ENCODE data around the gene MCOLN1.

Gene MCOLN1

DNA sequence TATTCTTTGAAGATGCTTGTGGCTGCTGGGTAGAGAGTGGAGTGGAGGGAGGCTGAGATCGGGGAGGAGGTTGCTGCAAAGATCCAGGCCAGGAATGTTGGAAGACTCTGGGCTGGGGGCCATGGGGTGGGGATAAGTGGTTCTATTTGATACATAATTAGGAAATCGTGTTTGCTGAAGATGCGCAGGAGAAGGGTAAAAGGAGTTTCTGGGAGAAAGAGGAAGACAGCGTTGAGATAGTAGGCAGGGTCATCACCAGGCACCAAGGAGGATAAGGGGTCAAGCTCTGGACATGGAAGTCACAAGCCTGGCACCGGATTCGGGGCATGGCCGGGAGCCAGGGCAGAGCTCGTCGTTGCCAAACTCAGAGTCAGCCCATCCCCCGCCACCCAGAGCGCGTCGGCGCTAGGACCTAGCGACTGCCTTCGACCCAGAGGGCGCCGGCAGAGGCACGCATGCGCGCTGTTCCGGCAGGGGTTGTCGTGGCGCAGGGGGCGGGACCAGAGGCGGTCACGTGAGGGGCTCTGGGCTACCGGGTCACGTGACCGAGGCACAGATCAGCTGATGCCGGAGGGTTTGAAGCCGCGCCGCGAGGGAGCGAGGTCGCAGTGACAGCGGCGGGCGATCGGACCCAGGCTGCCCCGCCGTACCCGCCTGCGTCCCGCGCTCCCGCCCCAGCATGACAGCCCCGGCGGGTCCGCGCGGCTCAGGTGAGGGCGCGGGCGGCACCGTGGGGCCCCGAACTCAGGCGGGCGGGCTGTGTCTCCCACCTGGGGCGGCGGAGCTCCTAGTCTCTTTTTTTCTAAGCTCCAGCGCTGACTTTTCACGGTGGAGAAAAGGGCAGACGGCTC, at the start of gene MCOLN1:
Gene MCOLN1 (plus strand): TSS at position 553 of the 851 bp plus-strand sequence. CDS start 127 bp downstream, at position 680.
- DNase-seq: peak; percentile 100

DNA sequence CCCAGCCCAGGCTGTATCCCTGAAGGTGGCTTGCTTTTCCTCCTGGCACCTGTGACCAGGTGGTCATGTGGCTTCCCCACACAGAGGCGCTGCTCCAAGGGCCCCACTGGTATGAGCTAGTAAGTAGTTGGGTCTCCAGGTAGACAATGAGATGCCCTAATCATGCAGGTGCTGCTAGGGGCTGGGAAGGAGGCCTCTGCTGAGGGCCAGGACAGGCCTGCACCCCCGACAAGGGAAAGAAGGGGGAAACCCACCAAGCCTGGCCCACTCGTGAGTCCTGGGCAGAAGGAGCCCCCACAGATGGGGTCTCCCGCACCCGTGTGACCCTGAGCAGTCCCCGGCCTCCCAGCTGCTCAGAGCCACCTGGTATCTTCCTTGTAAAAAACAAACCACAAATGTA, 46.8 kb upstream of the MCOLN1 start:
- DNase-seq: no peak

DNA sequence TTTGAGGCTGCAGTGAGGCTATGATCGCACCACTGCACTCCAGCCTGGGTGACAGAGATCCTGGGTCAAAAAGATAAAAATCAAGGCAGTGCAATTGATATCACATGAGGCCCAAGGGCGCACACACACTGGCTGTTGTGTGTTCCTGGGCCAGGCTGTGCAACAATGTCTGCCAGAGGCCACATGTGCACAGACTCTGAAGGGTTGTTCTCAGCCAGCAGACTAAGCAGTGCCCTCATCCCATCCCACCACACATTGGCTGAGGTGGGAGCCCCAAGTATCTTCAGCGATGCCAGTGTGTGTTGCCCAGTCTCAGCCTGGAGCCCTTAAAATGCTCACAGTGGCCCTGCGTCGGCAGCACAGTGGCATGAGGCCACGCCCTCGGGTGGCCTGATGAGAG, 46.2 kb upstream of the MCOLN1 start:
- no peak for DNase-seq

GRCh38 chr19:7476777-7477494, 45.5 kb upstream of the MCOLN1 start:
- no peak for DNase-seq

DNA sequence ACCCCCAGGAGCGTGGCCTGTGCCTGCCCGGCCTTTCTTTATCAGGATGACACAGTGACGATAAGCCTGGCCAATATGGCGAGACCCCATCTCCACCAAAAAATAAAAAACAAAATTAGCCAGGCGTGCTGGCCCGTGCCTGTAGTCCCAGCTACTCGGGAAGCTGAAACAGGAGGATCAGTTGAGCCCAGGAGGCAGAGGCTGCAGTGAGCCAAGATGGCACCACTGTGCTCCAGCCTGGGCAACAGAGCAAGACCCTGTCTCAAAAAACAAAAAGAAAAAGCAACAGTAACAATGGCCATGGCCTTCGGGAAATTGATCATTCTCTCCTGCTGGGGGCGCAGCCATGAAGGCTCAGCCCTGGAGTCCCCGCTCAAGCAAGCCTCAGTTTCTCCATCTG, 44.7 kb upstream of the MCOLN1 start:
- DNase-seq: no peak

DNA sequence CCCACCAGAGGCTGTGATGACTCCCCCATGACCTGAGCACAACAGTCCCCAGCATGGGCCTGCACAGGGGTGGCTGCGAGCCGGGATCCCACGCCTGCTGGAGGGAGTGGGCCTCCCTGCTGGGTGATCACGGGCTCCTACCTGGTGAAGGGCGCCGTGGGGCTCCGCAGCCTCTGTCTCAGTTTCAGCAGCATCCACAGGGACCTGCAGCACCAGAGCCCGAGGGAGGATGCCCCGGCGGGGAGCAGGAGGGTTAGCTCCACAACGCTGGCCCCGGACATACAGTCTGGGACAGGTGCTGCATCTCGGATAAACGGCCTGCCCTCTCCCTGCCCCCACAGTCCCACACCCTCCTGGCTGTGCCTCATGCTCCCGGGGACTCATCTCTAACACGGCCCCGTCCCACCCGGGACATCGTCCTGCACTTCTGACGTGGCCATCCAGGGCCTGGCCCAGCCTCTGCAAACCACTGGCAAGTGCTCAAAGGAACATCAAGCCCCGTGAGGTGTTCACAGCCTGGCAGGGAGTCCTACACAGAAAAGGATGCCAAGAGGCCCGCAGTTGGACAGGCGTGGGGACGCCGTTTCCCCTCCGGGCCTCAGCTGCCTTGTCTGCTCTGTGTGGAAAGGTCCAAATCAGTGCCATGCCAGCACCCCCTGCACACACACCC, 44.1 kb upstream of the MCOLN1 start:
- DNase-seq: no peak

- DNase-seq: no peak
Observed at GRCh38 chr19:7478843-7479227, 43.6 kb upstream of the MCOLN1 start.

DNA sequence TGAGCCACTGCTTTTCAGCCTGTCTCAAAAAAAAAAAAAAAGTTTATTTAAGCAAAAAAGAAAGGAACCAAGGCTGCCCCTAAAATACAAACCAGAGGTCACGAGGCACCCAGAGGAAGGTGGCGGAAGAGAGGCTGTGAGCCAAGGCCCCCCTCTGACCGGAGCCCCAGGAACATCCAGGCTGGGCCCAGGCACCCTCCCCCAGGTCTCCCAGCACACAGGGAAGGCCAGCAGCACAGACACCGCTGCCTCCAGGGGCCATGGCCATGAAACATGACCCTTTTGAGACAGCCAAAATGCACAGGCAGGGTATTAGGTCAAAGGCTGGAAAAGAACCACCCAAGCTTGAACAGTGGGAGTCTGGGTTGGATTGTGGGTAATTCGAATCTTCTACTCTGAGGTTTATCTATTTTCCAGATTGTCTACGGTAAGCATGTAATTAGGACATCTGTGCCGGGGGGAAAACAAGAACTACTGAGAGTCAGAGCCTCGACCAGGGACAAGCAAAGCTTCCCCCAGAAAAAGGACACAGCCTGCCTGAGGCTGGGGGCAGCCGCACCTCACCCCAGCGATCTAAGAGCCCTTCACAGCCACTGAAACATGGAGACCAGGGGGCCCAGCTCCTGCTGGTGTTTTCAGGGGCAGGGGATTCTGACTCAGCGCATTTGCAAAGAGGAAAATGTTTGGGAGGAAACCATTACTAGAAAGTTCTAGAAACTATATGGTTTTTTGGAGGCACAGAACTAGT, 42.0 kb upstream of the MCOLN1 start:
- DNase-seq: no peak

GRCh38 chr19:7480970-7481255, 41.5 kb upstream of the MCOLN1 start:
- DNase-seq: no peak

GRCh38 chr19:7482584-7483439, 39.6 kb upstream of the MCOLN1 start:
- no peak for DNase-seq

DNA sequence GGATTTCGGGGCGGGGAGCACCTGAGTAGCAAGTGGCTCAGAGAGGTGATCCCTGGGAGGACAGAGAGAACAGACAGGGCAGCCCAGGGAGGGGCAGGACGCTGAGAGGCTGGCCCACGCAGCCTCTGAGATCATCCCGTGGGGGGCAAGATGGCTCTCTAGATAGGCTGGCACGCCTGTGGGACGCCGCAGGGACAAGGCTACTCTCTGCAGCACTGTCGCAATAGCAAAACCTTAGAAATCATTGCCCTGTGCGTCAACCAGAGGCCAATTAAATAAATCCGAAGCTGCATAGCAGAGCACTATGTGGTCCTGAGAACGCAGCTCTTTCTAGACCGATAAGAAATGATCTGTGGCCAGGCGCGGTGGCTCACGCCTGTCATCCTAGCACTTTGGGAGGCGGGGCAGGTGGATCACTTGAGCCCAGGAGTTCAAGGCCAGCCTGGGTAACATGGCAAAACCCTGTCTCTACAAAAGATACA, 38.7 kb upstream of the MCOLN1 start:
- DNase-seq: no peak

DNA sequence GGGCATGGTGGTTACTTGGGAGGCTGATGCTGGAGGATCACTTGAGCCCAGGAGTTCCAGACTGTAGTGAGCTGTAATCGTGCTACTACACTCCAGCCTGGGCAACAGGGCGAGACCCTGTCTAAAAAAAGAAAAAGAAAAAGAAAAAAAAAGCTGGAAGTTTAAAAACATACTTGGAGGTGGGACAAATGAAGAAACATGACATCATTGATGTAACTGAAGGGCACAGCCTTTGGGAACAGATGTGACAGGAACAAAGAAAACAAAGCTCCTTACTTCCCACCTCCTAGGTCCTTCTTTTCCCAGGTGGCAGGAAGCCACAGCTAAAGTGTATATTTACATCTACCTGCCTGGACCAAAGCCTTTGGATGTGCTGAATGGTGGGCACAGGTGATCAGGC, 35.5 kb upstream of the MCOLN1 start:
- no peak for DNase-seq

DNA sequence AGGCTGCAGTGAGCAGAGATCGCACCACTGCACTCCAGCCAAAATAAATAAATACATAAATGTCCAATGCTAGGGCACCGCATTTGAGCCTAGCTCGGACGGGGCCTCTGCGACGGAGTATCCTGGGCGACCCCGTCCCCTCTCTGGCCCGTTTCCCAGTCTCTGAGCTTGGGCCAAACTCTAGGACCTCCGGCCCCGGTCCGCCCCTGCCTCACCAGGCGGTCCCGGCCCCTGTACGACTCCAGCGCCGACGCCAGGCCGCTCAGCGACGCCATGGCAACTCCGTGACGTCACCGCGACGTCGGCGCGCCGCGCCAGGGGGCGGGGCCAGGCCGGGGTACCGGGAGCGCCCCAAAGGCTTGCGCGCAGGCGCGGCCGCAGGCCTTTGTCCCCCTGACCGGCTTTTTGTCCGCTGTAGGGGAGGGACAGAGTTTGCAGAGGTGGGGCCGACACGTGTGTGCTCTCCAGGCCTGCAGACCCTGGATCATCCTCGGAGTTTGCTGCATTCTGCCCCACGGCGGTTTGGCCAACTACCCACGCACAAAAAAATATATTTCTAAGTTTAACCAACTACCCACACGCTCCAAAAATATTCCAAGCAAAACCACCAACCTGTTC, 33.6 kb upstream of the MCOLN1 start, which contains the start of gene PEX11G:
Gene PEX11G (minus strand): TSS at position 300 of the 618 bp plus-strand sequence. CDS start 25 bp downstream, at position 275.
- peak; percentile 90 for DNase-seq

DNA sequence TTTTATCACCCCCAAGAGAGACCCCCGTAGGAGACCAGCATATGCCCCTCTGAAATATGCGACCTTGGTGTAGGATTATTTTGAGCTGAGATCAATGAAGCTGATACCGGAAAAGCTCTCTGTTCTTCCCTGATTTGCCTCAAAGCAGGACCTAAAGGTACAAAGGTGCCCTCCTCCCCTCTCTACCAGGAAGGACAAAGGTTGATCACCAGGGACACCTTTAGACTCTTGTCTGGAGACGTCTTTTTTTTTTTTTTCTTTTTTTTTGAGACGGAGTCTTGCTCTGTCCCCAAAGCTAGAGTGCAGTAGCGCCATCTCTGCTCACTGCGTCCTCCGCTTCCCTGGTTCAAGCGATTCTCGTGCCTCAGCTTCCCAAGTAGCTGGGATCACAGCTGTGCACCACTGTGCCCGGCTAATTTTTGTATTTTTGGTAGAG, 32.8 kb upstream of the MCOLN1 start:
- no peak for DNase-seq

DNA sequence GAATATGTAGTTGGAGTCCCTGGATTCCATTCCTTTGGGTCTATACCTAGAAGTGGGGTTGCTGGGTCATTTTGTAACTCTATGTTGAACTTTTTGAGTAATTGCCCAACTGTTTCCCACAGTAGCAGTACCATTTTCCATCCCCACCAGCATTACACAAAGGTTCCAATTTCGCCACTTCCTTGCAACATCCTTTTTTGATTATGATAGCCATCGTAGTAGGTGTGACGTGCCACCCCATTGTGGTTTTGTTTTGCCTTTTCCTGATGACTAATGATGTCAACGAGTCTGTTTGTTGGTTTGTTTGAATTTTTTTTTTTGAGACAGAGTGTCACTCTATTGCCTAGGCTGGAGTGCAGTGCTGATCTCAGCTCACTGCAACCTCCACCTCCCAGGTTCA, 30.3 kb upstream of the MCOLN1 start:
- no peak for DNase-seq

DNA sequence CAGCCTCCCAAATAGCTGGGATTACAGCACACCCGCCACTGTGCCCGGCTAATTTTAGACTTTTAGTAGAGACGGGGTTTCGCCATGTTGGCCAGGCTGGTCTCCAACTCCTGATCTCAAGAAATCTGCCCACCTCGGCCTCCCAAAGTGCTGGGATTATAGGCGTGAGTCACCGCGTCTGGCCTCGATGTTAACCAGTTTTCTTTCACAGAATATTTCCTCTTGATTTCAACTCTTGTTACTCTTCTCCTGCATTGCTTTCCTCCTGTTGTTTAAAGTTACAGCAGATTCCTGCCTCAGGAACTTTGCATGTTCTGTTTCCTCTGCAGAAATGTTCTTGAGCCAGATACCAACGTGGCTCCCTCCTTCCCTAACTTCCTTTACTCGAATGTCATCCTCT, 29.9 kb upstream of the MCOLN1 start:
- no peak for DNase-seq

DNA sequence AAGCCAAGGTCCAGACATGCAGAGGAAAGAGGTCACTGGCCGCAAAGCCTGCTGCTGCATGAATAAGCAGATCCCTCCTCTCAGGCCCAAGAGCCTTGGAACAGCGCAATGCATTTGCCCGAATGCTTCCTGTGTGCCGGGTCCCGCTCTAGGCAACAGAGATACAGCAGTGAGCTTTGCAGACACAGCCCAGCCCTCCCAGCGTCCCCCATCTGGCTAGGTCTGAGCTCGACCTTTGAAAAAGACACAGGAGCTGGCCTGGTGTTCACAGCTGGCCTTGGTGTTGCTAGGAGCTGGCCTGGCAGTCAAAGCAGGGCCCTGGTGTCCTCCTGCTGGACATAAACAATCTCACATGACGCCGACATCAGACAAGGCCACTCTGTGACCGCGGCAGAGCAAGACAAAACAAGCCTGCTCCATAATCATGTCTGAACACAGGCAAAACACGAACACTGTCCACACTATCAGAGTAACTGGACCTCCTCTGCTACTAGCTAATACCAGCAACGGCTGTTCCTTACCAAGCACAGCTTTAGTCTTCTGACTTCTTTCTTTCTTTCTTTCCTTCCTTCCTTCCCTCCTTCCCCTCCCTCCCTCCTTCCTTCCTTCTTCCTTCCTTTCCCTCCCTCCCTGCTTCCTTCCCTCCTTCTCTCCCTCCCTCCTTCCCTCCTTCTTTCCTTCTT, 27.9 kb upstream of the MCOLN1 start:
- DNase-seq: no peak

DNA sequence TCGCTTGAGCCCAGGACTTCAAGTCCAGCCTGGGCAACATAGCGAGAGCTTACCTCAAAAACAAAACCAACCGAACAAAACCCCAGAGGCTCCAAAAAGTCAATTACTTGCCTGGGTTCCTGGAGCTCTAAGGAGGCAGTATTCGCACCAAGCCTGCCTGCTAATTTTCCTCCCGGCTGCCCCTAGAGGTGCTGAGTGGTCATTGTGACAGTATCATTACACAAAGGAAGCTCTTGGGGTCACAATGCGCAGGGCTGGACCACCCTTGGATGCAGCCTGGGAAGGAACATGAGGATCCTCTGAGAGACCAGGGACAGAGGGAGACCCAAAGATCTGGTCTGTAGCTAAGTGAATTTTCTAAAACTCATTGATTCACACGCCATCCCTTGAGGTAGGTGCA, 25.1 kb upstream of the MCOLN1 start:
- DNase-seq: no peak

DNA sequence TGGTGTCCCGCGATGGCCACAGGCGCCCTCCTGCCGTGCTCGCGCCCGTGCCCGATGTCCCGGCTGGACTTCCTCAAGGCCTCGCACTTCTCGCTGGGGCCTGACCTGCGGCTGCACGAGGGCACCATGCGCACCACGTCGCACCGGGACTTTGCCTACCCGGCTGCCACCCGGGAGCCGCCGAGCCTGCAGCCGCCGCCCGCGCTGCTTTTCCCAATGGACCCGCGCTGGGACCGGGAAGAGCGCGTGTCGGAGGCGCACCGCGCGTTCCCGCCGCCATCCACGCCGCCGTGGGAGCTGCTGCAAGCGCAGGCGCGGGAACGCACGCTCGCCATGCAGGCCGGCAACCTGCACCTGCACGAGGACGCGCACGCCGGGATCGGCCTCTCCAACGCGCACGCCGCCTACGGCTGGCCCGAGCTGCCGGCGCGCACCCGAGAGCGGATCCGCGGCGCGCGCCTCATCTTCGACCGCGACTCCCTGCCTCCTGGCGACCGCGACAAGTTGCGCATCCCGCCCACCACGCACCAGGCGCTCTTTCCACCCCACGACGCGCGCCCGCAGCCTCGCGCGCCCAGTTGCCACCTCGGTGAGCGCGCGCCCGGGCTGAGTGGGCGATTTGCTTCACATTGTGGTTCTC, 21.5 kb upstream of the MCOLN1 start:
- peak; percentile 56 for DNase-seq

DNA sequence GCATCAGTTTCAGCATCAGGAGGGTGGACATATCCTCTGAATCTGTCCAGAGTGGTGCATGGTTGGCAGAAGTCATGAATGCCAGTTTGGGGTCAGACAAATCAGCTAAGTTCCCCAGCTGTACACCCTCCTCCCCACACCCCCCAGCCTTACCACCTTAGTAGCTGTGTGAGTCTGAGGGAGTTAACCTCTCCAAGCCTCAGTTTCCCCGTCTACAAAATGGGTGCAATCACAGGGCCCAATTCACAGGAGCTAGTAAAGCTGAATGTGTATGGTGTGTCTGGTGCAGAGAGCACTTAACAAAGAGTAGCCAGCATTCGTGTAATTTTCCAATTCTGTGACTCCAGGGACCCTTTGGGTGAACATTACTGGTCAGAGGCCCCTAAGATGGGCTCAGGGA, 19.9 kb upstream of the MCOLN1 start:
- no peak for DNase-seq
